Astrocyte (in vitro differentiated cells and primary cell): Measurements from ENCODE around the gene CNTN1. TPM values are rescaled to one million over a fixed set of nuclear protein-coding genes. Genes with fewer than 3 reads are reported as not detected.

Experiments used
- DNase-seq: peaks from one replicate; pipeline ENCODE4 v3.0.0-alpha.2; 2010; ENCODE audit warnings: low read depth
- FAIRE-seq: peaks from 2 replicates; lab custom pipeline; 2011; peaks lifted over from hg19 to GRCh38; lab: Jason Lieb, UNC
- H2AFZ ChIP-seq: 2 replicates; pipeline ENCODE4 v1.6.0; 2012; ENCODE audit warnings: low read depth, low read length, inconsistent platforms
- H3K27ac ChIP-seq: 2 replicates; pipeline ENCODE4 v1.5.1; 2011; ENCODE audit warnings: low read depth, low read length, inconsistent platforms
- H3K27me3 ChIP-seq: 2 replicates; pipeline ENCODE4 v1.6.0; 2011; ENCODE audit warnings: low read length, inconsistent platforms; ENCODE audit not compliant: insufficient read depth
- H3K36me3 ChIP-seq: 2 replicates; pipeline ENCODE4 v1.5.1; 2011; ENCODE audit warnings: low read length, inconsistent platforms; ENCODE audit not compliant: insufficient read depth
- H3K4me1 ChIP-seq: 2 replicates; pipeline ENCODE4 v1.5.1; 2011; ENCODE audit warnings: low read length, inconsistent platforms; ENCODE audit not compliant: insufficient read depth
- H3K4me2 ChIP-seq: 2 replicates; pipeline ENCODE4 v1.6.0; 2012; ENCODE audit warnings: low read length, inconsistent platforms
- H3K4me3 ChIP-seq: 2 replicates; pipeline ENCODE4 v1.5.1; 2011; ENCODE audit warnings: low read depth, mild to moderate bottlenecking, low read length, inconsistent platforms; ENCODE audit not compliant: insufficient read depth
- H3K79me2 ChIP-seq: 2 replicates; pipeline ENCODE4 v1.6.0; 2012; ENCODE audit warnings: mild to moderate bottlenecking, low read length, inconsistent platforms; ENCODE audit not compliant: insufficient read depth
- H3K9ac ChIP-seq: 2 replicates; pipeline ENCODE4 v1.6.0; 2012; ENCODE audit warnings: mild to moderate bottlenecking, low read length, inconsistent platforms
- H3K9me3 ChIP-seq: 2 replicates; pipeline ENCODE4 v1.5.1; 2012; ENCODE audit warnings: low read depth, mild to moderate bottlenecking, low read length, inconsistent platforms; ENCODE audit not compliant: insufficient read depth
- H4K20me1 ChIP-seq: 2 replicates; pipeline ENCODE4 v1.6.0; 2012; ENCODE audit warnings: low read length, inconsistent platforms; ENCODE audit not compliant: insufficient read depth
- H3K27ac Mint-ChIP-seq: one replicate; pipeline ENCODE4 v1.8.0; 2021; ENCODE audit warnings: mild to moderate bottlenecking, mixed read lengths; ENCODE audit not compliant: unreplicated experiment
- H3K27me3 Mint-ChIP-seq: one replicate; pipeline ENCODE4 v1.8.0; 2021; ENCODE audit warnings: low read depth, mixed read lengths; ENCODE audit not compliant: unreplicated experiment
- H3K36me3 Mint-ChIP-seq: one replicate; pipeline ENCODE4 v1.8.0; 2021; ENCODE audit warnings: low read depth, mixed read lengths; ENCODE audit not compliant: unreplicated experiment
- H3K4me1 Mint-ChIP-seq: one replicate; pipeline ENCODE4 v1.8.0; 2021; ENCODE audit warnings: low read depth, mixed read lengths; ENCODE audit not compliant: unreplicated experiment
- H3K4me3 Mint-ChIP-seq: one replicate; pipeline ENCODE4 v1.8.0; 2021; ENCODE audit warnings: mild to moderate bottlenecking, moderate library complexity, mixed read lengths; ENCODE audit not compliant: unreplicated experiment
- H3K9me3 Mint-ChIP-seq: one replicate; pipeline ENCODE4 v1.8.0; 2021; ENCODE audit warnings: mild to moderate bottlenecking, mixed read lengths; ENCODE audit not compliant: unreplicated experiment
- CTCF ChIP-seq: IDR thresholded peaks from 2 replicates; pipeline ENCODE4 v1.5.1; 2011; ENCODE audit warnings: low read depth, mild to moderate bottlenecking, inconsistent platforms, low read length, moderate library complexity; ENCODE audit not compliant: insufficient read depth
- EZH2 ChIP-seq: IDR thresholded peaks from 2 replicates; pipeline ENCODE4 v1.6.1; 2012; ENCODE audit warnings: mild to moderate bottlenecking, low read length, inconsistent platforms; ENCODE audit not compliant: insufficient read depth
- total RNA-seq: library from RNA; stranded (reverse); gene quantifications from 2 replicates; pipeline ENCODE4 v1.2.1, GENCODE V29; 2021

CNTN1 gene
- total RNA-seq, 1 donor from 2014 or later = 2.1 TPM

DNA sequence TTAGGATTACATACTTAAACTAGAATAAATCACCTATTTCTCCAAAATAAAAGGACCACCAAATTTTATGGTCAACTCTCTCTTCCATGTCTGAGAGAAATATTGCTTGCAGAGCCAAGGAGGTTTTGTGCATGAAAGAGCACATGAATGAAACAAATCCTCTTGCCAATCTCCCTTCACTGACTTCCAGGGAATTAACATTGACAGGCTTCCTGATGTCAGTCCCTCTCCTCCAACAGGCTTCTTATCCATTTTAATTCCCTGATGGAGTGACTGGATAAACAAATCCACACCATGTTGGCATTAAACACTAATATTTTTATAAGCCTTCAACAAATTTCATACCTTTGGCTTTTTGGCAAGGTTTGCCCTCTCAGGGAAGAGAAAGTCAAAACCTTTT lies 45.3 kb upstream of the CNTN1 start:
- H3K27me3 ChIP-seq = no peaks in the 10 kb centered on the region
- no peaks in the 10 kb centered on the region for H3K4me1 Mint-ChIP-seq
- peaks cover 4% of the 10 kb centered on the region for H3K9me3 Mint-ChIP-seq
- H3K9ac ChIP-seq = no peak overlapping the region
- FAIRE-seq = no peak
- no peaks in the 10 kb centered on the region for H3K36me3 Mint-ChIP-seq
- no peak overlapping the region for H3K4me2 ChIP-seq
- H3K4me3 ChIP-seq = no peak overlapping the region
- no peak overlapping the region for H3K4me3 Mint-ChIP-seq
- no peaks in the 10 kb centered on the region for H3K79me2 ChIP-seq
- H4K20me1 ChIP-seq = no peaks in the 10 kb centered on the region
- H3K27ac ChIP-seq = no peak overlapping the region
- no peak overlapping the region for H2AFZ ChIP-seq
- no peaks in the 10 kb centered on the region for H3K36me3 ChIP-seq
- no peak overlapping the region for H3K27ac Mint-ChIP-seq
- DNase-seq = no peak
- no peaks in the 10 kb centered on the region for H3K4me1 ChIP-seq
- TF ChIP-seq EZH2 (no peak), CTCF (no peak)
- peaks cover 2% of the 10 kb centered on the region for H3K9me3 ChIP-seq
- H3K27me3 Mint-ChIP-seq = no peaks in the 10 kb centered on the region

- no peak for TF ChIP-seq CTCF
- TF ChIP-seq EZH2 = no peak
- Histone ChIP-seq H3K9me3 (peaks cover 2% of the 10 kb centered on the region), H4K20me1 (no peaks in the 10 kb centered on the region), H3K4me1 (no peaks in the 10 kb centered on the region), H3K79me2 (no peaks in the 10 kb centered on the region), H2AFZ (no peak overlapping the region), H3K27me3 (no peaks in the 10 kb centered on the region), H3K4me2 (no peak overlapping the region), H3K27ac (no peak overlapping the region), H3K36me3 (no peaks in the 10 kb centered on the region), H3K4me3 (no peak overlapping the region), H3K9ac (no peak overlapping the region)
- FAIRE-seq = no peak
- peaks cover 4% of the 10 kb centered on the region for H3K9me3 Mint-ChIP-seq
- no peaks in the 10 kb centered on the region for H3K36me3 Mint-ChIP-seq
- no peaks in the 10 kb centered on the region for H3K27me3 Mint-ChIP-seq
- DNase-seq = peak; percentile 10
- H3K4me1 Mint-ChIP-seq = no peaks in the 10 kb centered on the region
- H3K27ac Mint-ChIP-seq = no peak overlapping the region
- no peak overlapping the region for H3K4me3 Mint-ChIP-seq
Observed at GRCh38 chr12:40647651-40648050, 44.6 kb upstream of the CNTN1 start.

DNA sequence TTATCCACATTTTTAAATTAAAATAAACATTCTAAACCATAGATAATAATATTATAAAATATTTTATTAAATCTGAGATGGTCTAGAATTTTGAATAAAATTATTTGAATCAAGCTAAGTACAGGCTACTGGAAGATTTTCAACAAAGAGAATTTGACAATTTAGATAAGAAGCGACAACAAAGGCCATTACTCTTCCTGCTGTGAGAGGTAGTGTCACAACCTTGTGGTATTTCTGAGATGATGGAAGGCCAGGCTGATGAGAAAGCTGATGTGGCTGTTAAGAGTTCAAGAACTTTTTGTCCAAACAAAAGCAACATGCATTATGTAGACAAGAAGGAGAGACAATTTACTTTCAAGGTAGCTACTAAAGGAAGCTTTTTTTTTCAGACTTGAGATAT lies 43.7 kb upstream of the CNTN1 start:
- Histone ChIP-seq H3K9ac (no peak overlapping the region), H3K27ac (no peak overlapping the region), H3K79me2 (no peaks in the 10 kb centered on the region), H3K4me3 (no peak overlapping the region), H2AFZ (no peak overlapping the region), H3K4me2 (no peak overlapping the region), H4K20me1 (no peaks in the 10 kb centered on the region), H3K9me3 (peaks cover 2% of the 10 kb centered on the region), H3K36me3 (no peaks in the 10 kb centered on the region), H3K4me1 (no peaks in the 10 kb centered on the region), H3K27me3 (no peaks in the 10 kb centered on the region)
- Mint-ChIP-seq H3K36me3 (no peaks in the 10 kb centered on the region), H3K27ac (no peak overlapping the region), H3K9me3 (peaks cover 2% of the 10 kb centered on the region), H3K27me3 (no peaks in the 10 kb centered on the region), H3K4me3 (no peak overlapping the region), H3K4me1 (no peaks in the 10 kb centered on the region)
- no peak for TF ChIP-seq EZH2
- no peak for TF ChIP-seq CTCF
- no peak for FAIRE-seq
- DNase-seq = peak; percentile 1
